RWPE1 (cell line): ENCODE measurements around the gene SSTR3.

ENCODE experiments used
- CTCF ChIA-PET: fragments of 350-600 bp; sonication (Branson Sonifier 250); formaldehyde crosslinking; extraction: SDS; loops from one replicate; lab custom pipeline; 2021; lab: Yijun Ruan, JAX
- POLR2A ChIA-PET: fragments of 400-600 bp; formaldehyde crosslinking; extraction: SDS; loops from one replicate; lab custom pipeline; 2020; ENCODE audit warnings: antibody characterized with exemption; ENCODE audit not compliant: low non-redundant PET; lab: Yijun Ruan, JAX
- DNase-seq: peaks from one replicate; pipeline ENCODE4 v3.0.0; 2012; ENCODE audit warnings: low spot score
- H3K27ac ChIP-seq: fragments of 450-650 bp; 2 replicates; pipeline ENCODE4 v1.5.1; 2017
- TF ChIP-seq, protein P1 (sequence below): fragments of 450-650 bp; conservative IDR thresholded peaks from 2 replicates; pipeline ENCODE4 v1.5.1; 2017; ENCODE audit warnings: low read depth, mild to moderate bottlenecking

Gene SSTR3

DNA sequence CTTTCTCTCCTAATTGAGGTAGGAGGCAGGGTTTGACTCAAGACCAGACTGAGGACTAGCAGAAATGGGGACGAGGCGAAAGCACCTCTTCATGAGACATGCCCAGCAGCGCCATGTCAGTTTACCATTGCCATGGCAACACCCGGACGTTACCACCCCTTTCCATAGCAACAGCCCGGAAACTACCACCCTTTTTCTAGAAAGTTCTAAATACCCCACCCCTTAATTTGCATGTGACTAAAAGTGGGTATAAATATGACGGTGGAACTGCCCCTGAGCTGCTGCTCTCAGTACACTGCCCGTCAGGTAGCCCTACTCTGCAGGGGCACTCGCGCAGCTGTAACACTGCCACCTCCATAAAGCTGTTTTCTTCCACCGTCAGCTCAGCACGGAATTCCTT, 37.7 kb upstream of the SSTR3 start:
- POLR2A ChIA-PET, result no interaction called here
- H3K27ac ChIP-seq, result no peak overlapping the region
- no peak for DNase-seq
- CTCF ChIA-PET, result no interaction called here
- TF ChIP-seq, protein P1, sequence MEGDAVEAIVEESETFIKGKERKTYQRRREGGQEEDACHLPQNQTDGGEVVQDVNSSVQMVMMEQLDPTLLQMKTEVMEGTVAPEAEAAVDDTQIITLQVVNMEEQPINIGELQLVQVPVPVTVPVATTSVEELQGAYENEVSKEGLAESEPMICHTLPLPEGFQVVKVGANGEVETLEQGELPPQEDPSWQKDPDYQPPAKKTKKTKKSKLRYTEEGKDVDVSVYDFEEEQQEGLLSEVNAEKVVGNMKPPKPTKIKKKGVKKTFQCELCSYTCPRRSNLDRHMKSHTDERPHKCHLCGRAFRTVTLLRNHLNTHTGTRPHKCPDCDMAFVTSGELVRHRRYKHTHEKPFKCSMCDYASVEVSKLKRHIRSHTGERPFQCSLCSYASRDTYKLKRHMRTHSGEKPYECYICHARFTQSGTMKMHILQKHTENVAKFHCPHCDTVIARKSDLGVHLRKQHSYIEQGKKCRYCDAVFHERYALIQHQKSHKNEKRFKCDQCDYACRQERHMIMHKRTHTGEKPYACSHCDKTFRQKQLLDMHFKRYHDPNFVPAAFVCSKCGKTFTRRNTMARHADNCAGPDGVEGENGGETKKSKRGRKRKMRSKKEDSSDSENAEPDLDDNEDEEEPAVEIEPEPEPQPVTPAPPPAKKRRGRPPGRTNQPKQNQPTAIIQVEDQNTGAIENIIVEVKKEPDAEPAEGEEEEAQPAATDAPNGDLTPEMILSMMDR, result no peak

DNA sequence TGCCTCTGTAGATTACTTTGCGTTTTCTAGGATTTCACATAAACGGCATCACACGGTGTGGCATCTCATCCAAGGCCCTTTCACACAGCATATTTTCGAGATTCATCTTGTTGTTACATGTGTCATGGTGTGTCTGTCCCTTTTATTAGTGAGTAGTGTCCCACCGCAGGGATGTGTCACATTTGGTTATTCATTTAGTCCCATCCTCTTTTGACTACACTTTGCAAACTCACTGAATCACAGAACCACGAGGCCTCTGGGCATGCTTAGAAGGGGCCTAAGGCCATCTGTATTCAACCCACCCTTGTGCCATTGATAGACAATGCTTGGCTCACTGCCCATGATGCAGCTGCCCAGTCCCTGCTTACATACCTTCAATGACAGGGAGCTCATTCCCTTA, 36.0 kb upstream of the SSTR3 start:
- TF ChIP-seq, protein P1, result no peak
- DNase-seq, result no peak
- ChIA-PET CTCF (interaction anchor here (0.7 kb wide), 1 partner anchor 23 kb away, joined by 4 read pairs; no protein-coding TSS in a partner anchor), POLR2A (no interaction called here)
- H3K27ac ChIP-seq, result no peak overlapping the region

DNA sequence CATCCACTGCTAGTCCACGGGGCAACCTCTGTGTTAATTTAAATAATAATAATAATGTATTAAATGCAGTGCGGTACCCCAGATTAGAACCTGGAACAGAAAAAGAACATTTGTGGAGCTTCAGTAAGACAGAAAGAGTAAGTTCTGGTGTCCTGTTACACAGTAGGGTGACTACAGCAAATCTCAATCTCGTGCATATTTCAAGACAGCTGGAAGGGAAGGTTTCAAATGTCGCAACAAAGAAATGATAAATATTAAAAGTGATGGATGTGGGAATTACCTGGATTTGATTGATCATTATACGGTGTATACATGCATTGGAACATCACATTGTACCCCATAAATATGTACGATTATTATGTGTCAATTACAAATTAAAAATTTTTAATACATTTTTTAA, 33.5 kb upstream of the SSTR3 start:
- no peak for DNase-seq
- CTCF ChIA-PET, result interaction anchor here (0.5 kb wide), 1 partner anchor 14 kb away, joined by 3 read pairs; no protein-coding TSS in a partner anchor
- no peak overlapping the region for H3K27ac ChIP-seq
- TF ChIP-seq, protein P1, result no peak
- POLR2A ChIA-PET, result no interaction called here

DNA sequence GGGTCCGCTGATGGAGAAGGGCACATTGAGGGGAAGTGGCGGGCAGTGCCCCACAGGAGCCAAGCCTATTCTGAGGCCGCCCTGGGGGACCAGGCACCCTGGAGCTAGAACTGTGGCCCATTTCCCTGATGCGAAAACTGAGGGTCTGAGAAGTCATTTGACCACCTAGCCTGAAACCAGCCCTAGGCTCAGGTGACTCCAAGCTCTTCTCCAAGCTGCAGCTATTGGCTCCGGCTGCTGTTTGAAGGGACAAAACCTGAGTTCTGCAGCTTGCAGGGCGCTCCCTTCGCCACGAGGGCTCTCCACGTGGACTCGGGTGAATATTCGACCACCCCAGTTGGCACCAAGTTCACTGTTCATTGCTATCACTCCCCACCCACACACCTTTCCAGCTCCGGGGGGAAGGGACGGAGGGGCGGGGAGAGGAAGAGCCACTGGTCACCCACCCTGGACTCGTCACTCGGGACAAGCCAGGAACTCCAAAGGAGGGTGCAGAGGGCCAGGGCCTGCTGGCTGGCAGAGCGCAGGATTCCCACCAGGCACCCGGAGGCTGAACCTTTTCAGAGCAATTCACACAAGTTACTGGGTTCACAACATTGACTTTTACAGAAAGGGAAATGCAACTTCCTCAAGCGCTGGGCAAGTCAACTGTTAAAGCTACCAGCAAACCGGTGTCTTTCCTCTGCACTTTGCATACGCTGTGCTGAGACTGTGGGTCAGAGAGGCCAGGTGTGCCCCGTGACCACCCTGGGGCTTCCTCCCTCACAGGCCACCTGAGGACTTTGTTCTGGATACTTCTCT, 32.8 kb upstream of the SSTR3 start:
- CTCF ChIA-PET, result no interaction called here

DNA sequence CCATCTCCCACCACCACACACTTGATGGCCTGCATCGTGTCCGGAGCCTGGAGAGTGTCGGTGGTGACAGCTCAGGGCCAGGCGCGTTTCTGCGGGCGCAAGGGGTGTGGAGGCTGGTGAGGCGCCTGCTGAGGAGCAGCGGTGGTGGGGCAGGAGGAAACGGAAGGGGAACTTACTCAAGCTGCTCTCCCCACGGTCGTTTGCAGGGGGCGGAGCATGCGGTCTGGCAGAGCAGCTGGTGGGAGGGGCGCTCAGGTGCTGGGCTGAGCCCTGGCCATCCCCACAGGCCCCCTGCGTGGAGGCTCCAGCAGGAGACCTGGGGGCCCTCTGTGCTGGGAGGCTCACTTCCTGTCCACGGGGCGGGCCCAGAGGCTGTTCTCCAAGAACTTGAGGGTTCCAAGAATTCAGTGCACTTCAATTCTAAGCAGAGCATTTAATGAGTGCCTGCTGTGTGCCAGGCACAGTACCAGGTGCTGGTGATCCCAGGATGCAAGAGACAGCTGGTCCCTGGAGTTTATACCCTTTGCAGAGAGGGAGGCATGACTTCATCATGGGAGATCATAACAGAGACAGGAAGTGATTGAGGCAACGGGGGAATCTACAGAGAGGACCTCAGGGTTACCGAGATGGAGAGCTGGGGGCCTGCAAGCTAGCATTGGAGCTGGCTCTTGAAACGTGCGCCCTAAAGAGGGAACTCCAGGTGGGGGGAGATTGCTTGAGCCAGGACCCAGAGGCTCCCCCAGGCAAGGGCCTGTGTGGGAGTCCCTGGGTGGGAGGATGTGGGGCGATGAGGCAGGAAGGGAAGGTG, 32.0 kb upstream of the SSTR3 start, which contains the start of gene RAC2:
RAC2 (minus strand) TSS at position 156 of the 808 bp plus-strand sequence; CDS start at position 35, 121 bp downstream.
- H3K27ac ChIP-seq, result peak within 1 kb of the TSS; percentile 80
- DNase-seq, result peak; percentile 63
- ChIA-PET CTCF (interaction anchor here (0.9 kb wide), 1 partner anchor 15 kb away, joined by 3 read pairs; no protein-coding TSS in a partner anchor), POLR2A (interaction anchor here (0.5 kb wide), 1 partner anchor 15 kb away, joined by 5 read pairs; no protein-coding TSS in a partner anchor)
- TF ChIP-seq, protein P1, result no peak

More for the DNA sequence above, 32.8 kb upstream of the SSTR3 start:
- TF ChIP-seq, protein P1, result no peak
- DNase-seq, result no peak
- POLR2A ChIA-PET, result no interaction called here
- peak overlapping the region; percentile 80 for H3K27ac ChIP-seq

DNA sequence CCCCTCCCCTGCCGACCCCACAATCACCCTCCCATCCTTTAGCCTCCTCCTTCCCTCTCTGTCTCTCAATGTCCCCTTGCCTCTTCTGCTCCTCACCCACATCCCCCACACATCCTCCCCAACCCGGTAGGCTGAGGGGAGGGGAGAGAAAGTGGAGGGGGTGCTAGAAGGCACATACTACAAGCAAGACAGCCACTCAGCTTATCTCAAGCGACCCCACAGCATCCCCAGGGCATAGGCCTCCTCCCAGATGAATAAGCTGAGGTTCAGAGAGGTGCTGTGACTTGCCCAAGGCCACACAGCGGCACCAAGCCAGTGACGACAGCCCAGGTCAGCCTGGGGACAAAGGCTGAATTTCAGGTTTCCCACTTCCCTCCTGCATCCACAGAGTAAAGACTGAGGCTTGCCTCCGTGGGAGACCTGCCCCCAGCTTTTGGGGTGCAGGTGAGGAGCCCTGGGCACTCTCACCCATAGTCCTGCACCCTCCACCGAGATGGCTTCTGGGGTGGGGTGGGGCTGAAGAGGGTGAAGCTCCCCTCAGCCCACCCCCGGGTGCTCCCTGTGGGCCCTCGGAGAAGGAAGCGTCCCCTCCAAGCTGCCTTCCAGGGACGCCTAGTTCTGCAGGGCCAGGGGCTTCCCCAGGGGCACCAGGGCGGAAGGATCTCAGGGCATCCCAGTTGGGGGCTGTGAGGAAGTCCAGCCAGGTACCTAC, 31.3 kb upstream of the SSTR3 start:
- ChIA-PET CTCF (interaction anchor here (0.9 kb wide), 1 partner anchor 16 kb away, joined by 3 read pairs; no protein-coding TSS in a partner anchor), POLR2A (interaction anchor here (0.5 kb wide), 1 partner anchor 15 kb away, joined by 5 read pairs; no protein-coding TSS in a partner anchor)
- no peak for DNase-seq
- H3K27ac ChIP-seq, result peak overlapping the region; percentile 80
- TF ChIP-seq, protein P1, result no peak
